ENCODE results near the gene SHFL. TPM values are rescaled to one million over a fixed set of nuclear protein-coding genes. Genes with fewer than 3 reads are reported as not detected.

SHFL gene
- polyA plus RNA-seq, 3 donors = 12.6 to 106 (median 17.6) TPM

- intact Hi-C loops (cut with micrococcal nuclease) = loop anchor here in 1 of 2 donors (10.0 kb wide), 1 partner anchor 649 kb away; no protein-coding TSS in a partner anchor
- peaks cover 0 to 1% (median 1%) of the 10 kb centered on the region in 3 donors for H3K27me3 Mint-ChIP-seq (ENCODE audit: low read depth in 3 of 3)
- Histone ChIP-seq H3K4me2 (replicated peaks; ENCODE audit: extremely low read depth, low read length, poor library complexity, severe bottlenecking) (no peak overlapping the region), H3K4me1 (ENCODE audit: control insufficient read depth in 1 of 2, insufficient read depth in 2 of 2, low read length in 2 of 2) (peaks cover 13 to 17% of the 10 kb centered on the region in 2 donors), H4K20me1 (ENCODE audit: insufficient read depth, low read length) (peaks cover 6% of the 10 kb centered on the region), H3K36me3 (replicated peaks in 1 of 2; ENCODE audit: control insufficient read depth in 1 of 2, insufficient read depth in 2 of 2, low read length in 2 of 2) (peaks cover 39 to 47% of the 10 kb centered on the region in 2 donors), H3K27ac (ENCODE audit: low read depth in 1 of 2, low read length in 2 of 2) (no peak overlapping the region), H3K9me3 (replicated peaks in 1 of 2; ENCODE audit: control insufficient read depth in 1 of 2, insufficient read depth in 1 of 2, low read length in 2 of 2) (peaks cover 0 to 3% of the 10 kb centered on the region in 2 donors), H2AFZ (ENCODE audit: insufficient read depth, low read depth, low read length, poor library complexity, severe bottlenecking) (no peak overlapping the region), H3K79me2 (ENCODE audit: insufficient read depth, low read length) (no peaks in the 10 kb centered on the region), H3K4me3 (replicated peaks in 1 of 3; ENCODE audit: low read depth in 2 of 3, low read length in 3 of 3) (no peak overlapping the region), H3K9ac (ENCODE audit: insufficient read depth, low read length, poor library complexity, severe bottlenecking) (no peak overlapping the region), H3K27me3 (ENCODE audit: control insufficient read depth in 2 of 2, insufficient read depth in 2 of 2, low read length in 2 of 2) (no peaks in the 10 kb centered on the region)
- no peak overlapping the region for H3K4me3 Mint-ChIP-seq
- H3K36me3 Mint-ChIP-seq = peaks cover 37 to 45% of the 10 kb centered on the region in 2 donors
- DNase-seq = no peak
- no peak for TF ChIP-seq CTCF (IDR thresholded peaks at IDR 0.05)
- peaks cover 8% of the 10 kb centered on the region for H3K4me1 Mint-ChIP-seq
- peak overlapping the region in 1 of 7 donors; percentile 31 for H3K27ac Mint-ChIP-seq
- peaks cover 0 to 7% (median 0%) of the 10 kb centered on the region in 7 donors for H3K9me3 Mint-ChIP-seq
- 92% methylated on average over 16 of the region's 22 CpGs for WGBS (ENCODE audit: insufficient coverage)
Observed at GRCh38 chr19:10093295-10094186, 7.4 kb downstream of the SHFL start.

GRCh38 chr19:10095622-10095947 is 9.5 kb downstream of the SHFL start:
- no peak for TF ChIP-seq CTCF (IDR thresholded peaks at IDR 0.05)
- peaks cover 13 to 17% of the 10 kb centered on the region in 2 donors for H3K4me1 ChIP-seq (ENCODE audit: control insufficient read depth in 1 of 2, insufficient read depth in 2 of 2, low read length in 2 of 2)

More at GRCh38 chr19:10095622-10095947, 9.5 kb downstream of the SHFL start:
- Mint-ChIP-seq H3K9me3 (peaks cover 0 to 7% (median 0%) of the 10 kb centered on the region in 7 donors), H3K36me3 (peaks cover 25 to 32% of the 10 kb centered on the region in 2 donors), H3K4me1 (peaks cover 12% of the 10 kb centered on the region), H3K4me3 (peak overlapping the region; percentile 51 to 59), H3K27ac (peak overlapping the region in 2 of 7 donors; percentile 36 to 43), H3K27me3 (ENCODE audit: low read depth in 3 of 3) (peaks cover 1% of the 10 kb centered on the region in 3 donors)
- Histone ChIP-seq H3K79me2 (ENCODE audit: insufficient read depth, low read length) (no peaks in the 10 kb centered on the region), H3K27me3 (ENCODE audit: control insufficient read depth in 2 of 2, insufficient read depth in 2 of 2, low read length in 2 of 2) (no peaks in the 10 kb centered on the region), H3K36me3 (replicated peaks in 1 of 2; ENCODE audit: control insufficient read depth in 1 of 2, insufficient read depth in 2 of 2, low read length in 2 of 2) (peaks cover 25 to 30% of the 10 kb centered on the region in 2 donors), H3K9me3 (replicated peaks in 1 of 2; ENCODE audit: control insufficient read depth in 1 of 2, insufficient read depth in 1 of 2, low read length in 2 of 2) (peaks cover 0 to 3% of the 10 kb centered on the region in 2 donors), H4K20me1 (ENCODE audit: insufficient read depth, low read length) (no peaks in the 10 kb centered on the region), H3K27ac (ENCODE audit: low read depth in 1 of 2, low read length in 2 of 2) (peak overlapping the region in 1 of 2 donors; percentile 28), H2AFZ (ENCODE audit: insufficient read depth, low read depth, low read length, poor library complexity, severe bottlenecking) (peak overlapping the region; percentile 27), H3K4me2 (replicated peaks; ENCODE audit: extremely low read depth, low read length, poor library complexity, severe bottlenecking) (peak overlapping the region; percentile 42), H3K4me3 (replicated peaks in 1 of 3; ENCODE audit: low read depth in 2 of 3, low read length in 3 of 3) (no peak overlapping the region), H3K9ac (ENCODE audit: insufficient read depth, low read length, poor library complexity, severe bottlenecking) (no peak overlapping the region)
- intact Hi-C loops (cut with micrococcal nuclease) = loop anchor here (5.0 to 10.0 kb wide), 2 partner anchors 157 to 651 kb away; partner anchors contain the start of gene MRPL4 (in 2 of the 2)
- WGBS (ENCODE audit: insufficient coverage) = no CpG with 5 or more reads among the region's 7 CpGs
- DNase-seq = no peak
